Fibroblast of skin of left biceps (primary cell): ENCODE measurements around the gene ROPN1L.
"Not testable (repeated sequence)": the region's sequence is repeated elsewhere in the genome, so short reads cannot be mapped to it uniquely, and the experiment has no call there.

Source experiments
- DNase-seq, 2 experiments: peaks; one replicate each; pipeline ENCODE4 v3.0.0-alpha.2; 2013; ENCODE audit warnings: low read depth in 2 of 2

The ROPN1L gene

DNA sequence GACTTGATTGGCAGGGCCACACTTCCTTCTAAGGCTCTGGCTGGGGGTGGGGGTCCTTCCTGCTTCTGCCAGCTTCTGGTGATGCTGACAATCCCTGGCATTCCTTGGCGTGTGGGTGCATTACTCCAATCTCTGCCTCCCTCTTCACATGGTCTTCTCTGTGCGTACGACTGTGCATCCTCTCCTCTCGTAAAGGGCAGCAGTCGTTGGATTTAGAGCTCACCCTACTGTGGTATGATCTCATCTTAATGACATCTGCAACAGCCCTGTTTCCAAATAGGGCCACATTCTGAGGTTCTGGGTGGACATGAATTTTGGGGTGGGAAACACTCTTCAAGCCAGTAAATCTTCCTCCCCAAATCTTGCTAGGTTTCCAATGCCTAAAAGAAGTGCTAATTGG, 36.8 kb downstream of the ROPN1L start:
- DNase-seq = no peak

DNA sequence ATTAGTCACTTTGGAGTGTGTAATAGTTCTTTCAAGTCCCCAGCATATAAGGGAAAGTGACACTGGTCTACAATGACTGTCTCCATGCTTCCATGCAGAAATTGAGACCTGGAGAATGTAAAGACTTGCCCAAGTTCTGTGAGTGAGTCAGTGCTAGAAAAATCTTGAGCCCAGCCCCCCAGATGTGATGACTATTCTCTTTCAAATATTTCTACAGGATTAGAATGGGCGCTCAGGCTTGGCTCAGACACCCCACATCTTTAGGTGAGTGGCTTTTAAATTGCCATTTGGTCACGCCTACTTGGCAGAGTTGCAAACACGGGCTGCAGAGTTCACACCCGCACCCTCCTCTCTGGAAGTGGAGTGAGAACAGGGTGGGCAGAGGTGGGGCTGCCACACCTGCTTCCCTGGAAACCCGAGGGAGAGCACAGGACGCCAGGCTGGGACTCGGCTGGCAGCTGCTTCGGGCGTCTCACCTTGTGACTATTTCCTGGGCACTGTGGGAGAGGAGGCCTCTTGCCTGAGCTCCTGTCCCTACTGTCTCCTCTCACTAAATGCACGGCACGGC, 37.6 kb downstream of the ROPN1L start:
- DNase-seq = peak; percentile 53 to 57

DNA sequence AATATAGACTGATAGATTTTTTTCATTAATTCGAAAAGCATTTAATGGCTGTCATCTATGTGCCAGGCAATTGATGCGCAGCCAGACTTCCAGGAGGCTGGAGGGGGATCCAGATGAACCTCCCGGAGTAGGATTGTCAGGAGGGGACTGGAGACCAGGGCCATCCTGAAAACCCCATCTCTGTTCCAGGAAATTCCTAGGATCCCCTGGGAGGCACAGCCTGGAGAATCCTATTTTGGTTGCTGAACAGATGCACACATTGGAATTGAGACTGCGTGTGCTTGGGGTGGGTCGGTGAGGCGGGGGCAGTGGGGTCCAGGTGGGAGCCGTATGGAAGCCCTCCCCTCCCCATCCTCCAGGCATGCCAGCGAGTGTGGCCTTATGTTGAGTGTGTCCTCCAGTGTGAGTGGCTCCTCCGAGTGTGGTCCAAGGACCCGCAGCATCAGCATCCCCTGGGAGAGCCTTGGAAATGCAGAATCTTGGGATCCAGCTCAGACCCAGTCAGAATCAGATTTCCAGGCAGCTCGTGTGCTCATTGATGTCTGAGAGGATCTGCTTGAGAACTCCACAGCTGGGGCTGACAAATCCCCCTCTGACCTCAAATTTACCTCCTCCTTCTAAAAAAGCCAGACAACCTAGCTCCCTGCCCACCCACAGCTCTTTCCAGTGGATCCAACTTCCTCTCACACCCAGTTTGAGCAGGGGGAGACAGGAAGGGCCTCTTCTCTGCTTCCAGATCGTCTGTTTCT, 38.7 kb downstream of the ROPN1L start:
- no peak for DNase-seq

DNA sequence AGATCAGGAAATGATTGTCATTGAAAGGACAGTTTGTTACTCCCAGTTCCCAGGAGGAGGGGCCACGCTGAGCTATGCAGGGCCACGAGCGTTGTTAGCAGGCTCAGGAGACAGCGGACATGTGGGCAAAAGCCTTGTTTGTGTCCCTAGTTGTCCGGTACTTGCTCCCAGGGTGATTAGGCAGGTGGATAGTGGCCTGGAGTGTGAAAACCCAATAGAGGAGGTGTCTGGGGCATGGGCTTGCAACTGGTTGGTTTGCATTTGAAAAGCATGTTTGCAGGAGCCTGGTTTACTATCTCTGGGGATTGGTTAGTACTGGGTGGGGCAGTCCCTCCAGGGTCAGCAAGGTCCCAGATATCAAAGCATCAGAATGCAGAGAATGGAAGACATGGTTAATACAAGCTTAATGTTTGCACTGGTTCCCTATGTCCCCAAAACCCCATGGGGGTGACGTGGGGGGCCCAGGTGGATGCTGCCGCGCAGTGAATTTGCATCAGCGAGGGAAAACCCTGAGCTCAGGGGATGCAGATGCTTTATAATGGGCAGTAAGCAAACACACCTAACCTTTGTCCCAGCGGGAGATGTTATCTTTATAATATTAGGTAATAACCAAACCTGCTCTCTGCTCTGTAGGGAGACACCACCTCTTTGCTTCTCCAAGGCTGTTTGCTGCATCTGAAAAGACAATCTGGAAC, 39.7 kb downstream of the ROPN1L start:
- DNase-seq = no peak

DNA sequence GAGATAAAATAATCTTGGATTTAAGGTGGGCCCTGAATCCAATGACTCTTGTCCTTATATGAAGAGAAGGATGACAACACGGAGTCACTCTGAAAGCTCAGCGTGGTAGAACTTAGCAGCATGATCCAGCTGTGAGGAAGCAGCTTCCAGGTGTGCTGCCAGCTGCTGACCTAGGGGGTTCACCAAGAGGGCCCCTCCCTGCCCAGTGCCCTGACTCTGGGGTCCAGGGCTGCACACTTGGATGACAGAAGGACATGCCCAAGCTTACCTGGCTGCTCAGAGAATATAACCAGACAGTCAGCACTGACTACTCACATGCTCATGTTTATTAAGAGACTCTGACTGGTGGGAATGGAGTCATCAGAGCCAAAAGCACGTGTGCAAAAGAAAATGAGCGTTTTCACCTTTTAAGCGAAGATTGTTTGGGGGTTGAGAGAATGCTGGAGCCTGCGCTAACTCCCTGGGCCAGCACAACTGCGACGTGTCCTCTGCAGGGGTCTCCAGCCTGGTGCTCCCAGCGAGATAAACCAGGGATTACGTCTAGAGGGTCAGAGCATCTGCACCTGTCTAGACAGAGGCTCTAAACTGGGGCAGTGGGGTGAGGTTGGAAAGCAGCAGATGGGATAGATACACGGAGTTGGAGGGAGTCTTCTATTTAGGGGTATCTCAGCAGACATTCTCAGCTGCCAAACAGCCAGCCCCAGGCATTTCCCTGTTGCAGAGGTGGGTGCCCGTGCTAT, 41.3 kb downstream of the ROPN1L start:
- DNase-seq = no peak

DNA sequence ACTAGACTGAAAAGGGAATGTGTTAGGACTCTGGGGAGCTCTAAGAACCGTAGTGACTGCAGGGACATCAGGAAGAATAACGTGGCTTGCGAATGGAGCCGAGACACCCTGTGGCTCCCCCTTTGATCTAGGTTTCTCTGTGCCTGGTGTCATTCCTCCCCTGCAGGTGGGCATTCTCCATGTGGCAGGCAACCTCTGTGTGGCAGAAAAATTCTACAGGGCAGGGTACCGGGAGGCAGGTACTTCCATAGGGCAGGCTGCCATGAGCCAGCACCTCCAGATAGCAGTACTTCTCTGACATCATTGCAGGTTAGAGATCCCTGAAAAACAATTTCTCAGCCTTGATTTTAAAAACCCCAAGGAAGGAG, 43.1 kb downstream of the ROPN1L start:
- no peak for DNase-seq

DNA sequence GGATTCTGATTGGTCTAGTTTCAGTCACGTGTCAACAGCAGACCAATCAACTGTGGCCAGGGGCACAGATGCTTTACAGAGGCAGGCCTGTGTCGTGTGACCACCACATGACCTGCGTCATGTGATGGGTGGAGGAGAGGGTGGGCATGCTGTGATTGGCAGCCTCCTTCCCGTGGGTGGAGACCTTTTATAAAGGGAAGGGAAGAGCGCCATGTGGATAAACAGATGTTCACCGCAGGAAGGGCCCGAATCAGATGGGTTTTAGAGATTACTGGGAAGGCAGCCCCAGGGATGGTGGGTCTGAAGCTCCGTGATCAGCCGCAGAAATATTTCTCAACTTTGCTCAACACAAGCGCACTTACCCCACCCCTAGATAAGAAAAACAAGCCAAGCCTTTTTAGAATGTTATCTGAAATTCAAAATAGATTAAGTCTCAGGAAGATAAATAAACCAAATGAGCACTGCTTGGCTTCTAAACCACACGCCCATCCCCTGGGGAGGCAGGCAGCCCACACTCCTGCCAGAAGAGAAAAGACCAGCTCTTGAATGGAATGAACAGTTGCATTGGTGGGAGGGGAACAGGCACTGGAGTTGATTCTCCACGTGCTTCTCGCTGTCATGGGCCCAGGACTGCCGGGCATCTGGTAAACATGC, 43.6 kb downstream of the ROPN1L start:
- DNase-seq = peak; percentile 47 to 59

DNA sequence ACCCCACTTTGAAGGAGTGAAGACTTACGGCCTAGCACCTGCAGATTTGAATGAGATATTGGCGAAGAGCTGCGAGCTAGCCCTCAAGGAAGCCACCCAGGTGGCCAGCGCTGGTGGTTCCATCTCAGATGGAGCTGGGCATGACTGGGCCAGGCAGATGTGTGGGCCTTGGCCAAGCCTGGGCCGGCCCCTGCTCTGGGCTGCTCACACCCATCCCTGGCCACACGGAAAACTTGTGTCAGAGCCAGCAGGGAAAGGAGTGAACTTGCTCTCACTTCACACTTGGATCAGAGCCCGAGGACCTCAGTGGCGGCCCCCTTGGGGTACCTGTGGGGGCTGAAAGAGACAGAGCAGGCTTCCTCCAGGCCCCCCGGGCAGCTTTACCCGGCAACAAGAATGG, 44.2 kb downstream of the ROPN1L start:
- no peak for DNase-seq

DNA sequence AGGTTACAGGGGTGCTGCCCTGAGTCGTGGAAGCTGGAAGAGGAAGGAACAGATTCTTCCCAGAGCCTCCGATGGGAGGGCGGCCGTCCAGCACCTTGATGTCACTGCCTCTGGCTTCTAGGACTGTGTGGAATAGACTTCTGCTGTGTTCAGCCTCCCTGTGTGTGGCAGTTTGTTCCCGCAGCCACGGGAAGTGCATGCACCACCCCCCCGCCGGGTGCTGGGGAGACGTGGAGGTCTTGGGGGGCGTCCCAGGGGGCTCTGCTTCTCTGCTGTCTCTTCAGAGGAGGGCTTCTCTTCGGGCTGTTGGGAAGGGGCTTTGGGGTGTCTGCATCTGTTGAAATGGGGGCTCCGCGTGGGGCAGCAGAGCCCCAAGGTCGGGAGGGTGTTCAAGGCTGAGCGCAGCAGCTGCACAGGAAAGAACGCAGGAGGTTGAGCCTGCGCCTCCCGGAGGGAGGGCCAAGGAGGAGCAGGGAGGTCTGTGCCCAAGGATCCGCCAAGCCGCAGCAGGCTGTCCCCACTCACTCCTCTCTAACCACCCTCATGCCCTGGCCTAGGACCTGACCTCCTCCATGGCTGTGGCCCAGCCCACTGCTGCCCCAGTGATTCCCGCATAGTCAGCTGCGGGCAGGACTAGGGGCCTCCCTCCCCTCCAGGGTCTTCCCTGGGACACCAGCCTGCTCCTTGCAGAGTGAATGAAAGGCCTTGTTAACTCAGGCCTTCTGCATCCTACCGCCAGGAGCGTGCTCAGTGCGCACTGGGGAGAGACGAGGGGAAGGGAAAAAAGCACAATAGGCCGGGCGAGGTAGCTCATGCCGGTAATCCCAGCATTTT, 45.0 kb downstream of the ROPN1L start:
- DNase-seq = no peak

DNA sequence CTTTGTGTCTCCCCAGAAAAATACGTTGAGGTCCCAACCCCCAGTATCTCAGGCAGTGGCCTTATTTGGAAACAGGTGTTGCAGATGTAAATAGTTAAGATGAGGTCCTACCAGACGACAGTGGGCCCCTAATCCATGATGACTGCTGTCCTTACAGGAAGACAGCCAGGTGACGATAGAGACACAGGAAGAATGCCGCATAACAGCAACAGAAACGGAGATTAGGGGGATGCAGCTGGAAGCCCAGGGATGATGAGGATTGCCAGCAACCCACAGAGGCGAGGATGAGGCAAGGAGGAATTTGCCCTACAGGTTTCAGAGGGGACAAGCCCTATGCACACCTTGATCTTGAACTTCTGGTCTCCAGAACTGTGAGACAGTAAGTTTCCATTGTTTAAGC, 46.5 kb downstream of the ROPN1L start:
- no peak for DNase-seq

DNA sequence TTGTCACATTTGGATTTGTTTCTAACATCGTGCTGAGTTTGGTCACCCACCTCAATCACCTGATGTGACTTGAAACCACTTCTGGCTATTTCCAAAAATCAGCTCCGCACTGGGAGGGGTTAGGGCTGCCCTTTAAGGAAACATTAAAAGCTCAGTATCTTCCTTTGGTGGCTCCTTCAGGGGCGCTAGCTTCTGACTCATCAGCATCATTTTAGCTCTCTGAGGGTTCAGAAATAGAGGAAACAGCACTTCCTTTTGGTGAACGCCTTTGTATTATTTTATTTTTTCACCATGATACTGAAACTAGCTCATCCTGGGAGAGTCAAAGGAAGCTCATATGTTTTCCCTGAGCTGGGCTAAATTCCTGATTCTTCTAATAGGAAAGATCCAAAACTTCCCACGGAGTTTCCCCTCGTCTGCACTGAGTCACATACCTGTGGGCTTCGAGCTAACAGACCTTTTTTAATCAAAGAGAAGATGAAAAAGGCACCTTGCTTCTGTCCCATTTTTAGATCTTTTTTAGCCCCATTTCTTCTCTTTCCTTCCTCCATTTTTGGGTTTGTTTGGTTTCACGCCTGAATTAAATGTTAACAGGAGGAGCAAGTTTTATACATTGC, 48.2 kb downstream of the ROPN1L start:
- no peak for DNase-seq

DNA sequence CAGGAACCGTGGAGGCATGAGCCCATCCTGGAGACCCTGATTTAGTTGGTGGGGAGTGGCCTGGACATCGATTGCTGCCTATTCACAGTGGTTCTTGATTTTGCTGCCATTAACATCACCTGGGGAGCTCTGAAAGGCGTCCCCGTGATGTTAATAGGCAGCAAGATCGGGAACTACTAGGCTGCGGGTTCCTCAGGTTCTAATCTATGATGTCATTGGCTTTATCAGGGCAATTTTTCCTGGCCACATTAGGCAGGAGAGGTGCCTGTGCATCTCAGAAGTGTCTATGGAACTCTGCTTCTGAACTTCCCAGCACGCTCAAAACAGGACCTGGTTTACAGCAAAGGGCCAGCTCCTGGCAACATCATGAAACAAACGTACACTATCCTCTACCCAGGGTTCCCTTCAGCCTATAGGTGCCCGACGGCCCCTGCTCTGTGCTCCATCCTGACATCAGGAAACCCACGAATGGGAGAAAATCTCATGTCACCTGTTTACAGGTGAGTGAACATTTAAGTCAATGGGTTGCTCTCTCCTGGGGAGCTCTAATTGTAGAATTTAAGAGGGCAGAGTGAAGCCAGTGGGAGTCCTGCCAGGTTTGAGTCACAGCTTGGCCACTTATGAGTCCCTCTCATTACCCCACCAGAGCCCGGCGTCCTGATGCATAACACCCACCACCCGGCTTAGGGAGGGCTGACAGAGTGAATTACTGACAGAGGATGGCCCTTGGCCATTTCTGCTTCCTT, 49.4 kb downstream of the ROPN1L start:
- no peak for DNase-seq

DNA sequence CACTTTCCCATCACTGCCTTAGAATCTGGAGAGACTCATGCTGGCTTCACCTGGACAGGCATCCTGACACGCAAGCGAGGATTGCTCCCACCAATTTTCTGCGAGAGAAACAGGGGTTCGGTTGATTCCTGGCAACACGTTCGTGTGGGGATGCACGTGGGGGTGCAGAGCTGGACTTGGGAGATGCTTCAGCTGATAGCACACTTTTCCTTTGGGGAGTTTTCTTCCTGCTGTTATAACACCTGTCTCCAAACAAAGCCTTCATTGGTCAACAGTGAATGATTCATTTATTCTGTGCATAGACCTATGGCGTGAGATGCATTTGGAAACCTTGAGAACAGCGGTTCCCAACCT, 50.0 kb downstream of the ROPN1L start:
- DNase-seq = no peak

DNA sequence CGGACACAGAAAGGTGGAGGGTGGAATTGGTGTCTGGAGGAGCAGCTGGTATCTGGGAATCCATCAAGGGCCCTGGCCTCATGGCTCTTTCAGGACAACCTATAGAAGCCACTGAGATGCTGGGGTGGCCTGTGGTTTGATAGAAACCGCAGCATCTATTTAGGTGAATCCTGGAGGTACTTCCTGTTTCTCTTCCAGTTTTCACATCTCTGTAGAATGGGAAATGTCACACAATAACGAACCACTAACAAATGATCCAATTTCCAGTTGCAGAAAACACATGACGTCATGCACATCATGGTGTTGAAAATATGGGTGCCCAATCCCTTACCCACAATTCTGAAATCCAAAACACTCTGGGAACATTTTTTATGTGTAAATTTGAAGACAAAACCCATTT, 52.2 kb downstream of the ROPN1L start:
- DNase-seq = no peak

DNA sequence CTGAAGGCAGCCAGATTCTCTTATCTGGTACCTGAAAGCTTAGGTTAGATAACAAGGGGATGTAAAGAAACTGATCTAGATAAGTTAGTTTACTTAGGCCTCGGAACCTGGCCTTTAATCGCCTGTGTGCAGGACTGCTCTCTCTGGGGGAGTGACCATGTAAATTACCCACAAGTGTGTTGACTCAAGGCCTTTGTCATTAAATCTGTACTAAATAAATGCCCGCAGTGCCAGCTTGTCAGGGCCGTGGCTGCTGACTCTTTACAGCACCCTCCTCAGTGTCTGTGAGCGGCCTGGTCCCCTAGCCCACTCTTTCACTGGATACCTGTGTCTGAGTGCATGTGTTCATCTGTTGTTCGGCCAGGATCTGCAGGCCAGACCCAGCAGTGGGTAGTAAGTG, 52.8 kb downstream of the ROPN1L start:
- DNase-seq = not testable (repeated sequence)

DNA sequence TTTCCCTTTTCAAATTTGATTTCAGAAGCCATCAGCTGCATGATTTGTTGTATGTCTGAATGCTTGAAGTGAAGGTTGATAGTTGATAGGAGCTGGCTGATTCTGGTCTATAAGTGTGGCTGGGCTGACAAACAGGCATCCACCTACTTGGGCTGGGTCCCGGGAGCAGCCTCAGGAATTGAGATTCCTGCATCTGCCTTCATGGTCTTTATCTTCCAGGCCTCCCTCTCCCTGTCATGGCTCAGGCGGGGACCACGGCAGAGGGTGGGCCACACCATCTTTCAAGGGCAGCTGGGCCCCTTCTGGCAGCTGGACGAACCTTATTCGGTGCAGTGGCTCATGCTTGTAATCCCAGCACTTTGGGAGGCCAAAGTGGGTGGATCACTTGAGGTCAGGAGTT, 55.9 kb downstream of the ROPN1L start:
- DNase-seq = no peak

DNA sequence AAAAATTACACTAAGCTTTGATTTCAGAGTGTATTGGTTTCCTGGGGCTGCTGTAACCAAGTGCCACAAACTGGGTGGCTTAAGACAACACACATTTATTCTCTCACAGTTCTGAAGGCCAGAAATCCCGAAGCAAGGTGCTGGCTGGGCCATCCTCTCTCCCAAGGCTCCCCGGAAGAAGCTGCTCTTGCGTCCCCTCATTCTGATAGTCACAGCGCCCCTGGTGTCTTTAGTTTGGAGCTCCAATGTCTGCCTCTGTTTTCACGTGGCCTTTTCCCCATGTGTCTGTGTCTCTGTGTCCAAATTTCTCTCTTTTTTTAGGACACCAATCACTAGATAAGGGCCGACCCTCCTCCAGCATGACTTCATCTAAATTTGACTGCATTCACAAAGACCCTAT, 56.7 kb downstream of the ROPN1L start:
- no peak for DNase-seq

DNA sequence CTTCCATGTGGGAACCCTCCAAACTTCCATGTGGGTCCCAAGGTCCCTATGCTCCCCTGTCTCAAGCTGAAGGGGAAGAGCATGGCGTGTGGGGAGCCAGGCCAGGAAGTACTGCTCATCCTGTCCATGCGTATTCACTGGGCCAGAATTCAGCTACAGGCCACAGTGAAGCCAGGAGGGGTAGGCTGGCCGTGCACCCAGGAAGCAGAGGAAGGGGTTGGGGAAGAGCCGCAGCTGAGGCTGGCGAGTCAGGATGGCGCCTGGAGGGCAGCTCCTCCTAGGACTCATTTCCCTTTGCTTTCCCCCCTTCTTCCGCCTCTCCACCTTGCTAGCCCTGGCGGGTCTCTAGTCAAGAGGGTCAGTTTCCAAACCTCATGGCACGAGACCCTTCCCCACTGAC, 57.4 kb downstream of the ROPN1L start:
- no peak for DNase-seq

DNA sequence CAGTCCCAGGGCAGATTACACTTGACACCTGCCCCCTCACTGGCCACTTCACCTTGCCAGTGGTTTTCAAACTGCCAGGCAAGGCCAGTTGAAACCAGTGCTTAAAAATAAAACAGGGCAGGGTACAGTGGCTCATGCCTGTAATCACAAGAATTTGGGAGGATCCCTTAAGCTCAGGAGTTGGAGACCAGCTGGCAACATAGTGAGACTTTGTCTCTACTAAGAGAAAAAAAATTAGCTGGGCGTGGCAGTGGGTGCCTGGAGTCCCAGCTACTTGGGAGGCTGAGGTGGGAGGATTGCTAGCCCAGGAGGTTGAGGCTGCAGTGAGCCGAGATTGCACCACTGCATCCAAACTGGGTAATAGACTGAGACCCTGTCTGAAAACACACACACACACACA, 58.1 kb downstream of the ROPN1L start:
- DNase-seq = no peak

DNA sequence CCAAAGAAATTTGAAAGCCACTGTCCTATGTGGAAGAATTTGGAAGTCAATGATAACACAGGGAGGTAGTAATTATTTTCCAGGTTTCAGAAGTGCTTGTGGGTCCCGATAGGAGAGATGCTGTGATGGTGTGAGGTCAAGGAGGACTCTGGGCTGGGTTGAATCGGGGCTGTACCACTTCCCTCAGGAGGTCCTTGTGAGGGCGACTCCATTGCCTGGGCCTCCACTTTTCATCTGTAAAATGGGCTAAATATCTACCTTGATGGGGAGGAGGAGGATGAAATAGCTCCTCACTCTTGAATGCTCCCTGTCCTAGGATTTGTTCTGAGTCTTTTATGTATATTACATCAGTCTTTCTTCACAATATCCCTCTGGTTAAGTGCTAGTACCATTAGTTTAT, 59.0 kb downstream of the ROPN1L start:
- DNase-seq = no peak
